ENCODE data around the gene CATSPER4. TPM values are rescaled to one million over a fixed set of nuclear protein-coding genes. Genes with fewer than 3 reads are reported as not detected.
A peak's percentile ranks its signal among the peaks of the same experiment; 100 is the strongest.

CATSPER4 gene
- total and polyA plus RNA-seq, 2 of the 13 experiments (the other 11 are each of a cell fraction or from before 2014, with no cell fraction given) = not detected

GRCh38 chr1:26225033-26225831 lies 34.8 kb downstream of the CATSPER4 start (continued):
- TF ChIP-seq ZMAT5 (CRISPR knock-in tag; IDR thresholded peaks at IDR 0.05; ENCODE audit: borderline replicate concordance, low read depth) (no peak), ZNF512 (CRISPR knock-in tag; IDR thresholded peaks at IDR 0.05) (no peak), SALL2 (CRISPR knock-in tag; IDR thresholded peaks at IDR 0.05) (peak; percentile 83; the same call in 1 of the 2 replicates), CREBL2 (CRISPR knock-in tag; IDR thresholded peaks at IDR 0.05; ENCODE audit: borderline replicate concordance) (no peak), ZNF44 (CRISPR knock-in tag; IDR thresholded peaks at IDR 0.05) (peak; percentile 32; the same call in 1 of the 2 replicates), ZNF83 (CRISPR knock-in tag; IDR thresholded peaks at IDR 0.05; ENCODE audit: borderline replicate concordance) (no peak), MXD3 (CRISPR knock-in tag; IDR thresholded peaks at IDR 0.05) (no peak), MNT (IDR thresholded peaks at IDR 0.05) (no peak), ZSCAN30 (CRISPR knock-in tag; IDR thresholded peaks at IDR 0.05) (no peak), PAX8 (CRISPR knock-in tag; IDR thresholded peaks at IDR 0.05; ENCODE audit: borderline replicate concordance) (no peak), ZNF576 (CRISPR knock-in tag; IDR thresholded peaks at IDR 0.05) (no peak), POLR2AphosphoS2 (IDR thresholded peaks at IDR 0.05; ENCODE audit: low read depth, low read length) (no peak), ZFY (CRISPR knock-in tag; IDR thresholded peaks at IDR 0.05) (peak; percentile 85), ZNF558 (CRISPR knock-in tag; IDR thresholded peaks at IDR 0.05; ENCODE audit: borderline replicate concordance) (no peak), MED1 (CRISPR knock-in tag; IDR thresholded peaks at IDR 0.05) (peak; percentile 35), ZBTB10 (CRISPR knock-in tag; IDR thresholded peaks at IDR 0.05; ENCODE audit: borderline replicate concordance) (no peak), RELA (CRISPR knock-in tag; IDR thresholded peaks at IDR 0.05) (no peak), ETV5 (CRISPR knock-in tag; IDR thresholded peaks at IDR 0.05; ENCODE audit: borderline replicate concordance) (peak; percentile 24; the same call in 1 of the 2 replicates), PBX3 (CRISPR knock-in tag; IDR thresholded peaks at IDR 0.05; ENCODE audit: borderline replicate concordance) (no peak), ZNF563 (CRISPR knock-in tag; IDR thresholded peaks at IDR 0.05) (peak; percentile 42; the same call in 1 of the 2 replicates)
